Measurements from ENCODE around the gene SHANK2.

- no peak for TF ChIP-seq CTCF (IDR thresholded peaks at IDR 0.05)
- no peak for TF ChIP-seq POLR2A (IDR thresholded peaks at IDR 0.05)
These were observed 36.9 kb downstream of the SHANK2 start for GRCh38 chr11:71215425-71215965.
